ENCODE results near the gene OR56B4. TPM values are rescaled to one million over a fixed set of nuclear protein-coding genes. Genes with fewer than 3 reads are reported as not detected.

OR56B4 gene
- total RNA-seq, 1 donor from 2014 or later: not detected

GRCh38 chr11:6096417-6096816 is 11.1 kb upstream of the OR56B4 start:
- Mint-ChIP-seq H3K27me3 (no peaks in the 10 kb centered on the region), H3K27ac (no peak overlapping the region), H3K9me3 (ENCODE audit: low read depth) (peaks cover 6% of the 10 kb centered on the region), H3K4me1 (ENCODE audit: low read depth) (no peaks in the 10 kb centered on the region), H3K4me3 (ENCODE audit: low read depth) (no peak overlapping the region), H3K36me3 (ENCODE audit: insufficient read depth) (no peaks in the 10 kb centered on the region)
- no peak for DNase-seq (ENCODE audit: low spot score, unreplicated experiment)
- TF ChIP-seq CTCF (IDR thresholded peaks at IDR 0.05; ENCODE audit: unreplicated experiment): no peak

- H3K4me1 Mint-ChIP-seq (ENCODE audit: low read depth): no peaks in the 10 kb centered on the region
- no peaks in the 10 kb centered on the region for H3K27me3 Mint-ChIP-seq
- TF ChIP-seq CTCF (IDR thresholded peaks at IDR 0.05; ENCODE audit: unreplicated experiment): no peak
- no peaks in the 10 kb centered on the region for H3K36me3 Mint-ChIP-seq (ENCODE audit: insufficient read depth)
- DNase-seq (ENCODE audit: low spot score, unreplicated experiment): no peak
- H3K27ac Mint-ChIP-seq: no peak overlapping the region
- no peaks in the 10 kb centered on the region for H3K9me3 Mint-ChIP-seq (ENCODE audit: low read depth)
- no peak overlapping the region for H3K4me3 Mint-ChIP-seq (ENCODE audit: low read depth)
Measured at GRCh38 chr11:6099577-6099976, 7.9 kb upstream of the OR56B4 start.

GRCh38 chr11:6110011-6110410 is 2.5 kb downstream of the OR56B4 start:
- Mint-ChIP-seq H3K27me3 (no peaks in the 10 kb centered on the region), H3K27ac (no peak overlapping the region), H3K4me1 (ENCODE audit: low read depth) (no peaks in the 10 kb centered on the region), H3K36me3 (ENCODE audit: insufficient read depth) (no peaks in the 10 kb centered on the region), H3K4me3 (ENCODE audit: low read depth) (no peak overlapping the region), H3K9me3 (ENCODE audit: low read depth) (peaks cover 10% of the 10 kb centered on the region)
- TF ChIP-seq CTCF (IDR thresholded peaks at IDR 0.05; ENCODE audit: unreplicated experiment): no peak
- DNase-seq (ENCODE audit: low spot score, unreplicated experiment): no peak

- Mint-ChIP-seq H3K9me3 (ENCODE audit: low read depth) (peaks cover 10% of the 10 kb centered on the region), H3K27me3 (no peaks in the 10 kb centered on the region), H3K4me1 (ENCODE audit: low read depth) (no peaks in the 10 kb centered on the region), H3K4me3 (ENCODE audit: low read depth) (no peak overlapping the region), H3K36me3 (ENCODE audit: insufficient read depth) (no peaks in the 10 kb centered on the region), H3K27ac (no peak overlapping the region)
- TF ChIP-seq CTCF (IDR thresholded peaks at IDR 0.05; ENCODE audit: unreplicated experiment): no peak
- no peak for DNase-seq (ENCODE audit: low spot score, unreplicated experiment)
Measured at GRCh38 chr11:6111673-6112072, 4.2 kb downstream of the OR56B4 start.

- Mint-ChIP-seq H3K36me3 (ENCODE audit: insufficient read depth) (no peaks in the 10 kb centered on the region), H3K9me3 (ENCODE audit: low read depth) (peaks cover 30% of the 10 kb centered on the region), H3K27ac (no peak overlapping the region), H3K4me1 (ENCODE audit: low read depth) (no peaks in the 10 kb centered on the region), H3K4me3 (ENCODE audit: low read depth) (no peak overlapping the region), H3K27me3 (no peaks in the 10 kb centered on the region)
- no peak for DNase-seq (ENCODE audit: low spot score, unreplicated experiment)
- no peak for TF ChIP-seq CTCF (IDR thresholded peaks at IDR 0.05; ENCODE audit: unreplicated experiment)
Measured at GRCh38 chr11:6116638-6117037, 9.2 kb downstream of the OR56B4 start.

Measured in progenitor cell of endocrine pancreas (in vitro differentiated cells).